Kidney (tissue), 14 donors: ENCODE results near the gene DNAAF6. TPM values are rescaled to one million over a fixed set of nuclear protein-coding genes. Genes with fewer than 3 reads are reported as not detected.

Source experiments
- DNase-seq, 5 donors: peaks; one replicate each; pipeline ENCODE4 v3.0.0-alpha.2; 2013 to 2020
- FAIRE-seq: peaks from 2 replicates; lab custom pipeline; 2012; peaks lifted over from hg19 to GRCh38; lab: Jason Lieb, UNC
- H3K27ac ChIP-seq, 2 donors: one replicate each; pipeline ENCODE4 v1.7.0; 2013; ENCODE audit warnings: low read depth in 2 of 2, low read length in 2 of 2, inconsistent platforms in 1 of 2
- H3K27me3 ChIP-seq: one replicate; pipeline ENCODE4 v1.7.1; 2013; ENCODE audit warnings: low read length, inconsistent platforms; ENCODE audit not compliant: control insufficient read depth, insufficient read depth
- H3K36me3 ChIP-seq, 3 donors: one replicate each; pipeline versions ENCODE4 v1.7.0 to v1.7.1; 2013; ENCODE audit warnings: low read length in 3 of 3, control low read depth in 1 of 3, inconsistent platforms in 1 of 3; ENCODE audit not compliant: insufficient read depth in 3 of 3, control insufficient read depth in 2 of 3
- H3K4me1 ChIP-seq, 3 donors: one replicate each; pipeline versions ENCODE4 v1.7.0 to v1.7.1; 2013; ENCODE audit warnings: low read length in 3 of 3, inconsistent platforms in 1 of 3, low read depth in 1 of 3; ENCODE audit not compliant: control insufficient read depth in 2 of 3, insufficient read depth in 2 of 3
- H3K4me3 ChIP-seq, 3 donors: one replicate each; pipeline versions ENCODE4 v1.7.0 to v1.8.1; 2013; ENCODE audit warnings: low read length in 3 of 3, control low read depth in 1 of 3, inconsistent platforms in 1 of 3
- H3K9ac ChIP-seq, 3 donors: one replicate each; pipeline versions ENCODE4 v1.7.0 to v1.7.1; 2013; ENCODE audit warnings: low read length in 3 of 3, control low read depth in 1 of 3, inconsistent platforms in 1 of 3
- H3K9me3 ChIP-seq, 3 donors: one replicate each; pipeline versions ENCODE4 v1.7.0 to v1.7.1; 2013; ENCODE audit warnings: low read length in 3 of 3, control low read depth in 1 of 3, inconsistent platforms in 1 of 3; ENCODE audit not compliant: control insufficient read depth in 2 of 3, insufficient read depth in 1 of 3
- CTCF ChIP-seq: IDR thresholded peaks from 3 replicates; pipeline ENCODE4 v1.5.1; 2012; ENCODE audit warnings: mild to moderate bottlenecking, moderate library complexity, borderline replicate concordance; ENCODE audit not compliant: insufficient read depth; ENCODE audit errors: extremely low read depth
- intact Hi-C: fragments of 100-400 bp; cut with DNase I; formaldehyde crosslinking; loops from one replicate; pipeline ENCODE4 v1.11.1; 2022
- polyA plus RNA-seq: library from polyadenylated mRNA; stranded (reverse); fragments of 350-450 nt; fragmentation: Illumina TruSeq; extraction: RNeasy Lipid Tissue Mini Kit (QIAGEN cat#74804); gene quantifications from one replicate; pipeline ENCODE4 v1.2.3, GENCODE V29; 2014; ENCODE audit warnings: low read depth, low replicate concordance; ENCODE audit not compliant: insufficient read depth
- total RNA-seq: library from RNA; stranded (reverse); fragmentation: NEBNext Ultra II Directional; extraction: Animal tissue kit (Norgen Biotek cat#: 25700); gene quantifications from one replicate; pipeline ENCODE4 v1.2.1, GENCODE V29; 2021
- donor health status: control.
- donor health status: control.
- donor health status: control.
- donor health status: control.
- donor health status: control.
- donor health status: DM: yes; HTN: yes; CAD: no.
- donor health status: Normal renal cell carcinoma (clear cell type).

Gene DNAAF6
- total and polyA plus RNA-seq, 2 donors from 2014 or later = not detected

- no peak overlapping the region for H3K27ac ChIP-seq
- intact Hi-C loops = no loop called here
- no peak overlapping the region for H3K4me3 ChIP-seq
- no peaks in the 10 kb centered on the region for H3K9me3 ChIP-seq
- no peaks in the 10 kb centered on the region for H3K27me3 ChIP-seq
- H3K9ac ChIP-seq = no peak overlapping the region
- no peaks in the 10 kb centered on the region for H3K4me1 ChIP-seq
- no peak for DNase-seq
- TF ChIP-seq CTCF = no peak
- H3K36me3 ChIP-seq = no peaks in the 10 kb centered on the region
- no peak for FAIRE-seq
Observed at GRCh38 chrX:107206697-107207065, 270 bp downstream of the DNAAF6 start.

- Histone ChIP-seq H3K36me3 (no peaks in the 10 kb centered on the region), H3K4me1 (no peaks in the 10 kb centered on the region), H3K9me3 (no peaks in the 10 kb centered on the region), H3K27ac (no peak overlapping the region), H3K27me3 (no peaks in the 10 kb centered on the region), H3K4me3 (no peak overlapping the region), H3K9ac (no peak overlapping the region)
- no peak for TF ChIP-seq CTCF
- DNase-seq = no peak
- no peak for FAIRE-seq
- intact Hi-C loops = no loop called here
Observed at GRCh38 chrX:107207089-107207488, 678 bp downstream of the DNAAF6 start.

GRCh38 chrX:107207943-107208342 lies 1.5 kb downstream of the DNAAF6 start:
- H3K27ac ChIP-seq = no peak overlapping the region
- no peaks in the 10 kb centered on the region for H3K9me3 ChIP-seq
- H3K36me3 ChIP-seq = no peaks in the 10 kb centered on the region
- H3K4me1 ChIP-seq = no peaks in the 10 kb centered on the region
- H3K9ac ChIP-seq = no peak overlapping the region
- no peak overlapping the region for H3K4me3 ChIP-seq
- FAIRE-seq (no peak), DNase-seq (no peak)
- TF ChIP-seq CTCF = no peak
- H3K27me3 ChIP-seq = no peaks in the 10 kb centered on the region
- intact Hi-C loops = no loop called here

GRCh38 chrX:107213477-107213876 lies 7.1 kb downstream of the DNAAF6 start:
- no peaks in the 10 kb centered on the region for H3K4me1 ChIP-seq
- H3K36me3 ChIP-seq = no peaks in the 10 kb centered on the region
- intact Hi-C loops = no loop called here
- DNase-seq (no peak), FAIRE-seq (peak; percentile 8)
- no peaks in the 10 kb centered on the region for H3K9me3 ChIP-seq
- H3K4me3 ChIP-seq = no peak overlapping the region
- TF ChIP-seq CTCF = no peak
- H3K27me3 ChIP-seq = no peaks in the 10 kb centered on the region
- H3K9ac ChIP-seq = no peak overlapping the region
- no peak overlapping the region for H3K27ac ChIP-seq
